ENCODE data around the gene KDM2A. TPM values are rescaled to one million over a fixed set of nuclear protein-coding genes. Genes with fewer than 3 reads are reported as not detected.

KDM2A gene
- total RNA-seq, 4 donors from 2014 or later, result 65.3 to 137 (median 81.2) TPM

DNA sequence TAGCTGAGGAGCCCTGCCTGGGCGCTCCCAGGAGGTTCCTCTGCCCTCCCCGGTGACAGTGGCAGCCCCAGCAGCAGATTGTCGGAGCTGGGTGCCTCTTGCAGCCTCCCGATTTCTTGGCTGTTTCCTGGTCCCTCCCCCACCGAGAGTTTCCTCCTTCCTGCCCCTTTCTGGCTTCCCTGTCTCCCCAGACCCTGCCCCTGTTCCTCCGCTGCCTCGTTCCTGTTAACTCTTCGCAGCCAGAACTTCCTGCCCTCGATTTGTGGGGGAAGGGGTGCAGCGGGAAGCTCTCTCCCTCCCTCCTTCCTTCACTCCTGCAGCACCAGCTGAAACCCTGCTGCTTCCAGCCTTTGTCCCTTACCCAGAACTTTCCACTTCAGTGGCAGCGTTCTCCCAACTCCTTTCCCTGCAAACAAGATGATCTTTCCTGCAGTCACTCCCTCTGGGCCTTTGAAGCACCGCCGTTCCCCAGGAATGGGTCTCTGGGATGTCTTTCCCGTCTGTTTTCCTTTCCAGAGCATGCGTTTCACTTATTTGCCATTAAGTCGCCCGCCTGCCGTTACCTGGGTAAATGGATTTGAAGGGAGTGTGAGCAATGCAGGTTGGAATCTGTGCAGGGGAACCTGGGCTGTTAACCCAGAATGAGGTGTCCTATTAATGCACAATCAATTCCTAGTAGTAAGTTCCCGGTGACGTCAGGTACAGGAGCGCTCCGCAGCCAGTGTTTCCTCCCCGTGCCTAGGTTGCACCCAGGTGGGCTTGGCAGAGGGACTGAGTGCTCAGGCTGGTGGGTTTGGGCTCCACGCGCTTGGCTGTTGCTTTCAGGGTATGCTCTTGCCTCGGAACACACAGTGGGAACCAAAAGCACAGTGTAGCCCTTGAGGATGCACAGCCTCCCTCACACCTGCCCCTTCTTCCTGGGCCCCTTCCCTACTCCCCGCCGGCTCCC, 151.5 kb downstream of the KDM2A start:
- Histone ChIP-seq H3K4me3 (peak overlapping the region in 2 of 4 donors; percentile 21 to 95), H3K27ac (peak overlapping the region; percentile 95 to 98 (median 97))
- 8 to 30% methylated on average over 16 to 28 of the region's 28 CpGs for WGBS, 2 donors (ENCODE audit: low coverage in 1 of 2)

DNA sequence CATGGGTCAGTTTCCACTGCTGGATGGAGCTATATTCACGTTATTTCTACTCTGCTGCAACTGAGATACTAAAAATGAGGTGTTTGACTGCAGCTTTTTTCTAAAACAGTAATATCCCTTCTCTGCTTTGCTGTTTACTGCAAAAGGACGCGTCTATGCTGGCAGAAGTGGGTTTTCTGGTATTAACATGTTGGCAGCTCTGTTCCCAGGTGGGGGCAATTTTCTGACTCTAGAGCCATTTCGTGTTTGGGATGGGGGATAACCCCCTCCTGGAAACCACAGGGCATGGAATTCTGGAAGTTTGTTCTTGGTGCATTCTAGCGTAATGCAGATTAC, 152.1 kb downstream of the KDM2A start:
- in situ Hi-C loops (cut with MboI; ENCODE audit: low pct_ligation_motif_present in 1 of 4, low pct_unique_long_range_greater_than_20kb in 1 of 4, low sequenced_read_pairs in 3 of 4), result loop anchor here in 1 of 4 donors (25.0 kb wide), 1 partner anchor 116 kb away; the partner anchor contains the start of gene RAD9A
- intact Hi-C loops (cut with DNase I; ENCODE audit: low total_unique reads), result loop anchor here (10.0 kb wide), 1 partner anchor 636 kb away; the partner anchor contains the start of gene RBM4
- 60% methylated on average over 5 of the region's 5 CpGs; no CpG with 5 or more reads in 1 of the 2 donors for WGBS, 2 donors (ENCODE audit: low coverage in 1 of 2)
- Histone ChIP-seq H3K4me3 (peak overlapping the region in 1 of 4 donors; percentile 95), H3K27ac (peak overlapping the region; percentile 95 to 98 (median 97)), H3K27me3 (no peaks in the 10 kb centered on the region), H3K4me1 (peaks cover 57 to 90% (median 81%) of the 10 kb centered on the region in 4 donors), H3K36me3 (no peaks in the 10 kb centered on the region), H3K9me3 (no peaks in the 10 kb centered on the region)
- TF ChIP-seq, protein P1, sequence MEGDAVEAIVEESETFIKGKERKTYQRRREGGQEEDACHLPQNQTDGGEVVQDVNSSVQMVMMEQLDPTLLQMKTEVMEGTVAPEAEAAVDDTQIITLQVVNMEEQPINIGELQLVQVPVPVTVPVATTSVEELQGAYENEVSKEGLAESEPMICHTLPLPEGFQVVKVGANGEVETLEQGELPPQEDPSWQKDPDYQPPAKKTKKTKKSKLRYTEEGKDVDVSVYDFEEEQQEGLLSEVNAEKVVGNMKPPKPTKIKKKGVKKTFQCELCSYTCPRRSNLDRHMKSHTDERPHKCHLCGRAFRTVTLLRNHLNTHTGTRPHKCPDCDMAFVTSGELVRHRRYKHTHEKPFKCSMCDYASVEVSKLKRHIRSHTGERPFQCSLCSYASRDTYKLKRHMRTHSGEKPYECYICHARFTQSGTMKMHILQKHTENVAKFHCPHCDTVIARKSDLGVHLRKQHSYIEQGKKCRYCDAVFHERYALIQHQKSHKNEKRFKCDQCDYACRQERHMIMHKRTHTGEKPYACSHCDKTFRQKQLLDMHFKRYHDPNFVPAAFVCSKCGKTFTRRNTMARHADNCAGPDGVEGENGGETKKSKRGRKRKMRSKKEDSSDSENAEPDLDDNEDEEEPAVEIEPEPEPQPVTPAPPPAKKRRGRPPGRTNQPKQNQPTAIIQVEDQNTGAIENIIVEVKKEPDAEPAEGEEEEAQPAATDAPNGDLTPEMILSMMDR (IDR thresholded peaks at IDR 0.05), result no peak
- DNase-seq, result no peak

More for the DNA sequence above, 151.5 kb downstream of the KDM2A start:
- in situ Hi-C loops (cut with MboI; ENCODE audit: low pct_ligation_motif_present in 1 of 4, low pct_unique_long_range_greater_than_20kb in 1 of 4, low sequenced_read_pairs in 3 of 4) (loop anchor here in 1 of 4 donors (25.0 kb wide), 1 partner anchor 117 kb away; the partner anchor contains the start of gene RAD9A), intact Hi-C loops (cut with DNase I; ENCODE audit: low total_unique reads) (loop anchor here (10.0 kb wide), 1 partner anchor 636 kb away; the partner anchor contains the start of gene RBM4)
- H3K27me3 ChIP-seq, result no peaks in the 10 kb centered on the region
- H3K36me3 ChIP-seq, result no peaks in the 10 kb centered on the region
- TF ChIP-seq, protein P1 (IDR thresholded peaks at IDR 0.05), result no peak
- TF ChIP-seq POLR2AphosphoS5 (IDR thresholded peaks at IDR 0.05) (no peak), EP300 (IDR thresholded peaks at IDR 0.05; ENCODE audit: low read depth) (no peak), POLR2A (IDR thresholded peaks at IDR 0.05) (no peak)
- peak; percentile 63 for DNase-seq
- H3K9me3 ChIP-seq, result no peaks in the 10 kb centered on the region
- H3K4me1 ChIP-seq, result peaks cover 52 to 89% (median 80%) of the 10 kb centered on the region in 4 donors

DNA sequence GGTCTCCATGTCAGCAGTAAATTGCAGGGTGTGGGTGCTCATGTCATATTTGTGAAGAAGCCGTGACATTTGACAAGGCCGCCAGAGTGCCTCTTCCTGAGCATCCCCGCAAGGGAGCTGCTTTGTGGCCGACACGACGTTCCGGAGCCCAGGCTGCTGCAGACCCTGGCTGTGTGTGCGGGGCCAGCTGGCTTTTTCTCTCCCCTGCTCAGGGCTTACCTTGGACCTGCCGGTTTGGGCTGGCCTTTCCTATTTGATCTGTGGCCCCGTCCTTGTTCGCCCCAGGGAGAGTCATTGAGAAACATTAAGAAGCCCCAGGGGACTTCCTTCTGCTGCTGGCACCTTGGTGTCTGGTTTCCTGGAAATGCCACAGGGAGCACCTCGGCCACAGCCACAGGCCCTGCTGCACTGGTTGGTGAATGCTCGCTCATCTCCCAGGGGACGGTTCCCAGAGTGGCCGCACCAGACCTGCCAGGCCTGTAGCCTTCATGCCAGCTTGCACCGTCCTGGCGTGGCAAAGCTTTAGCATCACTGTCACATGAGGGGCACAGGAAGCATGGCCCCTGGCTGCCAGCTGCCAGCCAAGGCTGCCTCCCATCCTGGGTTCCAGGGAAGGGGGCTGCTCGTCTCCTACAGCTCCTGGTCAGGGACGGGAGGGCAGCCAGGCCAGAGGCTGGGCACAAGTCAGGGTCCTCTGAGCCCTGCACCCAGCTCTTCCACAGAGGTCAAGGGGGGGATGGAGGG, 152.7 kb downstream of the KDM2A start:
- intact Hi-C loops (cut with DNase I; ENCODE audit: low total_unique reads), result loop anchor here (10.0 kb wide), 1 partner anchor 637 kb away; the partner anchor contains the start of gene RBM4
- WGBS, 2 donors (ENCODE audit: low coverage in 1 of 2), result 56 to 80% methylated on average over 1 to 19 of the region's 19 CpGs
- in situ Hi-C loops (cut with MboI; ENCODE audit: low pct_ligation_motif_present in 1 of 4, low pct_unique_long_range_greater_than_20kb in 1 of 4, low sequenced_read_pairs in 3 of 4), result loop anchor here in 1 of 4 donors (25.0 kb wide), 1 partner anchor 116 kb away; the partner anchor contains the start of gene RAD9A
- H3K4me1 ChIP-seq, result peaks cover 61 to 95% (median 87%) of the 10 kb centered on the region in 4 donors
- TF ChIP-seq, protein P1 (IDR thresholded peaks at IDR 0.05), result no peak
- no peak for TF ChIP-seq EP300 (IDR thresholded peaks at IDR 0.05; ENCODE audit: low read depth)
- H3K9me3 ChIP-seq, result no peaks in the 10 kb centered on the region
- H3K4me3 ChIP-seq, result peak overlapping the region in 1 of 4 donors; percentile 95
- DNase-seq, result peak; percentile 22
- H3K27ac ChIP-seq, result peak overlapping the region; percentile 95 to 98 (median 97)
- no peaks in the 10 kb centered on the region for H3K36me3 ChIP-seq
- no peaks in the 10 kb centered on the region for H3K27me3 ChIP-seq

All from transverse colon (tissue), 4 donors.